A549 (cell line): ENCODE results near the gene PHIP. TPM values are rescaled to one million over a fixed set of nuclear protein-coding genes. Genes with fewer than 3 reads are reported as not detected.

ENCODE experiments used
- ATAC-seq, 2 experiments: fragments of 200-7000 bp in 1 of 2; fragments of >200 bp in 1 of 2; cut with Nextera tagmentation in 1 of 2; cut with Tn5 transposase in 1 of 2; 3 replicates each; pipeline versions ENCODE4 v1.8.0 to v1.9.1; 2018 to 2020; ENCODE audit warnings: mild to moderate bottlenecking in 1 of 2, moderate library complexity in 1 of 2
- CTCF ChIA-PET: fragments of 300-600 bp; sonication (Branson Sonifier 250); formaldehyde crosslinking; extraction: SDS; loops from one replicate; lab custom pipeline; 2021; ENCODE audit warnings: antibody characterized with exemption, inconsistent platforms; lab: Yijun Ruan, JAX
- POLR2A ChIA-PET: fragments of 350-600 bp; formaldehyde crosslinking; extraction: SDS; loops from one replicate; lab custom pipeline; 2021; ENCODE audit warnings: antibody characterized with exemption, inconsistent platforms; lab: Yijun Ruan, JAX
- DNase-seq, 2 experiments: peaks; one replicate each; pipeline versions ENCODE4 v3.0.0 to v3.0.0-alpha.2; 2011 to 2016; ENCODE audit warnings: low read depth in 1 of 2, low spot score in 1 of 2
- FAIRE-seq: peaks from 2 replicates; lab custom pipeline; 2011; peaks lifted over from hg19 to GRCh38; lab: Jason Lieb, UNC
- H3K27ac ChIP-seq, 2 experiments: fragments of >200 bp; sonication (Bioruptor Twin); formaldehyde crosslinking; 3 replicates each; pipeline ENCODE4 v1.5.1; 2016 to 2017
- H3K4me1 ChIP-seq: fragments of >200 bp; sonication (Bioruptor Twin); formaldehyde crosslinking; 3 replicates; pipeline ENCODE4 v1.6.1; 2016
- H3K4me2 ChIP-seq: fragments of >200 bp; sonication (Bioruptor Twin); formaldehyde crosslinking; 3 replicates; pipeline ENCODE4 v1.6.1; 2016
- H3K4me3 ChIP-seq: fragments of >200 bp; sonication (Bioruptor Twin); formaldehyde crosslinking; 3 replicates; pipeline ENCODE4 v1.5.1; 2016
- H3K9me3 ChIP-seq: fragments of >200 bp; sonication (Bioruptor Twin); formaldehyde crosslinking; 3 replicates; pipeline ENCODE4 v1.6.1; 2016
- CBX8 ChIP-seq: fragments of 200-600 bp; sonication (generic); IDR thresholded peaks from 2 replicates; pipeline ENCODE4 v1.6.1; 2016
- CHD2 ChIP-seq: fragments of 150-350 bp; IDR thresholded peaks from 2 replicates; pipeline ENCODE4 v1.6.1; 2014; ENCODE audit warnings: low read length; ENCODE audit not compliant: partially characterized antibody
- EHF ChIP-seq: fragments of 250-450 bp; sonication (Bioruptor Pico); IDR thresholded peaks from 2 replicates; pipeline ENCODE4 v1.5.0; 2020; ENCODE audit warnings: mild to moderate bottlenecking
- EHMT2 ChIP-seq: fragments of 200-600 bp; sonication (generic); IDR thresholded peaks from 2 replicates; pipeline ENCODE4 v1.6.1; 2016; ENCODE audit warnings: antibody characterized with exemption, low read depth, mild to moderate bottlenecking, moderate library complexity
- FOSL2 ChIP-seq, 2 experiments: fragments of 450-650 bp in 1 of 2; fragments of >200 bp in 1 of 2; sonication (Bioruptor Twin) in 1 of 2; formaldehyde crosslinking; IDR thresholded peaks; 2 replicates each; pipeline versions ENCODE4 v1.5.0 to v1.6.1; 2016 to 2020; ENCODE audit warnings: mild to moderate bottlenecking in 1 of 2, moderate library complexity in 1 of 2
- FOXS1 ChIP-seq: fragments of 250-450 bp; sonication (Bioruptor Pico); IDR thresholded peaks from 2 replicates; pipeline ENCODE4 v1.5.0; 2020; ENCODE audit warnings: mild to moderate bottlenecking, moderate library complexity
- GATA3 ChIP-seq: IDR thresholded peaks from 2 replicates; pipeline ENCODE4 v1.6.1; 2012; ENCODE audit warnings: borderline replicate concordance
- HDAC2 ChIP-seq: fragments of 200-600 bp; sonication (generic); IDR thresholded peaks from 2 replicates; pipeline ENCODE4 v1.6.1; 2016
- HEYL ChIP-seq: fragments of 250-450 bp; sonication (Bioruptor Pico); IDR thresholded peaks from 2 replicates; pipeline ENCODE4 v1.8.0; 2021; ENCODE audit warnings: mild to moderate bottlenecking, moderate library complexity
- HOXA7 ChIP-seq: fragments of 250-450 bp; sonication (Bioruptor Pico); IDR thresholded peaks from 2 replicates; pipeline ENCODE4 v1.5.0; 2020; ENCODE audit warnings: mild to moderate bottlenecking, moderate library complexity
- HOXB13 ChIP-seq: fragments of 250-450 bp; sonication (Bioruptor Pico); IDR thresholded peaks from 2 replicates; pipeline ENCODE4 v1.5.0; 2020; ENCODE audit warnings: low read depth, mild to moderate bottlenecking, moderate library complexity
- KDM1A ChIP-seq: fragments of 200-600 bp; sonication (generic); IDR thresholded peaks from 2 replicates; pipeline ENCODE4 v1.6.1; 2016; ENCODE audit warnings: low read depth, mild to moderate bottlenecking
- MYC ChIP-seq: IDR thresholded peaks from 2 replicates; pipeline ENCODE4 v1.6.1; 2012; ENCODE audit warnings: mild to moderate bottlenecking, inconsistent platforms, low read length, improper control_type of control experiment, borderline replicate concordance
- NPAS2 ChIP-seq: fragments of 250-450 bp; sonication (Bioruptor Pico); IDR thresholded peaks from 2 replicates; pipeline ENCODE4 v1.8.0; 2022; ENCODE audit warnings: mild to moderate bottlenecking, moderate library complexity, borderline replicate concordance
- PHF8 ChIP-seq: fragments of 200-600 bp; sonication (generic); IDR thresholded peaks from 2 replicates; pipeline ENCODE4 v1.6.1; 2016; ENCODE audit warnings: low read depth, mild to moderate bottlenecking, antibody characterized with exemption, moderate library complexity, borderline replicate concordance
- POLR2A ChIP-seq: IDR thresholded peaks from 2 replicates; pipeline ENCODE4 v1.6.1; 2012; ENCODE audit warnings: mild to moderate bottlenecking, low read length
- RAD21 ChIP-seq, 2 experiments: fragments of >200 bp in 1 of 2; sonication (Bioruptor Twin) in 1 of 2; formaldehyde crosslinking in 1 of 2; IDR thresholded peaks in 1 of 2; conservative IDR thresholded peaks in 1 of 2; 2 replicates in 1 of 2; 3 replicates in 1 of 2; pipeline ENCODE4 v1.6.1; 2012 to 2018; ENCODE audit warnings: inconsistent platforms in 1 of 2
- RARB ChIP-seq: fragments of 250-450 bp; sonication (Bioruptor Pico); IDR thresholded peaks from 2 replicates; pipeline ENCODE4 v1.8.0; 2021; ENCODE audit warnings: mild to moderate bottlenecking, moderate library complexity
- RCOR1 ChIP-seq: fragments of 150-350 bp; IDR thresholded peaks from 2 replicates; pipeline ENCODE4 v1.6.1; 2014; ENCODE audit warnings: antibody characterized with exemption, low read length, low read depth
- RFX5 ChIP-seq: fragments of 450-650 bp; IDR thresholded peaks from 2 replicates; pipeline ENCODE4 v1.7.1; 2014; ENCODE audit warnings: antibody characterized with exemption, mild to moderate bottlenecking, moderate library complexity
- RNF2 ChIP-seq: fragments of 200-600 bp; sonication (generic); IDR thresholded peaks from 2 replicates; pipeline ENCODE4 v1.6.1; 2016; ENCODE audit warnings: low read depth, mild to moderate bottlenecking, antibody characterized with exemption, moderate library complexity, borderline replicate concordance
- SREBF2 ChIP-seq: fragments of 450-650 bp; IDR thresholded peaks from 2 replicates; pipeline ENCODE4 v1.6.1; 2014; ENCODE audit warnings: mild to moderate bottlenecking, moderate library complexity
- ZSCAN20 ChIP-seq: fragments of 250-450 bp; sonication (Bioruptor Pico); IDR thresholded peaks from 2 replicates; pipeline ENCODE4 v1.8.0; 2022; ENCODE audit warnings: mild to moderate bottlenecking, moderate library complexity
- WGBS: methylation state at CpG from one replicate; pipeline ENCODE4 v1.1.6; 2017; ENCODE audit errors: missing lambda C conversion rate; 5-methylcytosine and 5-hydroxymethylcytosine counted together
- polyA plus RNA-seq, 4 experiments: library from polyadenylated mRNA; depleted of rRNA in 3 of 4; stranded (reverse); fragments of >200 nt; fragmentation: RNase III in 1 of 4; extraction: RNeasy Plus Mini Kit Qiagen cat#74134 plus additional on column Dnase treatment in 1 of 4; gene quantifications; 2 replicates in 3 of 4; 3 replicates in 1 of 4; pipeline ENCODE4 v1.2.3, GENCODE V29; 2011 to 2017
- TF ChIP-seq, protein P1 (sequence below): IDR thresholded peaks from 2 replicates; pipeline ENCODE4 v1.6.1; 2012
- TF ChIP-seq, protein P2 (sequence below): IDR thresholded peaks from 2 replicates; pipeline ENCODE4 v1.6.1; 2012
- TF ChIP-seq, protein P3 (sequence below): fragments of >200 bp; sonication (Bioruptor Twin); formaldehyde crosslinking; IDR thresholded peaks from 3 replicates; pipeline ENCODE4 v1.5.1; 2016
- TF ChIP-seq, protein P4 (sequence below): fragments of 200-600 bp; sonication (generic); IDR thresholded peaks from 2 replicates; pipeline ENCODE4 v1.6.1; 2016; ENCODE audit warnings: antibody characterized with exemption, mild to moderate bottlenecking, moderate library complexity
- TF ChIP-seq, protein P5 (sequence below): IDR thresholded peaks from 2 replicates; pipeline ENCODE4 v1.6.1; 2012; ENCODE audit warnings: low read depth, borderline replicate concordance

PHIP gene
- polyA plus RNA-seq, 2 of the 4 experiments (the other 2 are of a cell fraction): 7.2 to 14.9 TPM

DNA sequence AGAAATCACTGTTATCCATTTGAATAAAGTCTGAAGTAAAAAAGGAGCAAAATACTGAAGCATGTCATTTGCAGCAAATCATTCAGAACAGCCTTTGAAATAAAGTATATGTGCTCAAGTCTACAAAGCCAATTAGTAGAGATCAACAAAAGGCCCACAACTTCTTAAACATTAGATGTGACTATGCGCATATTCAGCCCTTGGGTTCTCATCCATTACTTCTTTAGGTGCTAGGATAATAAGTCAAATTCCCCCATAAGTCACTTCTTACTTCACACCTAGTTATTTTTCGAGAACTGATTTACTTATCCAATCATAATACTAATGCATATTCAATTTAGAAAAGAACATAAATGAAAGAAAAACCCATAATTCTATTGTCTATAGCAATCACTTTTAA lies 31.0 kb downstream of the PHIP start:
- no peak overlapping the region for H3K4me3 ChIP-seq
- H3K9me3 ChIP-seq: 0 out of 3 replicates have a peak, but pooled peaks cover under 1% of the 10 kb centered on the region
- no peaks in the 10 kb centered on the region for H3K4me1 ChIP-seq
- FAIRE-seq (no peak), DNase-seq (no peak), ATAC-seq (no peak)
- TF ChIP-seq HOXA7 (no peak), RCOR1 (no peak), EHMT2 (no peak), EHF (no peak), RNF2 (no peak), POLR2A (no peak), GATA3 (no peak), NPAS2 (no peak), SREBF2 (no peak)
- TF ChIP-seq, protein P1, sequence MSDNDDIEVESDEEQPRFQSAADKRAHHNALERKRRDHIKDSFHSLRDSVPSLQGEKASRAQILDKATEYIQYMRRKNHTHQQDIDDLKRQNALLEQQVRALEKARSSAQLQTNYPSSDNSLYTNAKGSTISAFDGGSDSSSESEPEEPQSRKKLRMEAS: no peak
- TF ChIP-seq, protein P2, sequence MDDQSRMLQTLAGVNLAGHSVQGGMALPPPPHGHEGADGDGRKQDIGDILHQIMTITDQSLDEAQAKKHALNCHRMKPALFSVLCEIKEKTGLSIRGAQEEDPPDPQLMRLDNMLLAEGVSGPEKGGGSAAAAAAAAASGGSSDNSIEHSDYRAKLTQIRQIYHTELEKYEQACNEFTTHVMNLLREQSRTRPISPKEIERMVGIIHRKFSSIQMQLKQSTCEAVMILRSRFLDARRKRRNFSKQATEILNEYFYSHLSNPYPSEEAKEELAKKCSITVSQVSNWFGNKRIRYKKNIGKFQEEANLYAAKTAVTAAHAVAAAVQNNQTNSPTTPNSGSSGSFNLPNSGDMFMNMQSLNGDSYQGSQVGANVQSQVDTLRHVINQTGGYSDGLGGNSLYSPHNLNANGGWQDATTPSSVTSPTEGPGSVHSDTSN: no peak
- TF ChIP-seq, protein P3, sequence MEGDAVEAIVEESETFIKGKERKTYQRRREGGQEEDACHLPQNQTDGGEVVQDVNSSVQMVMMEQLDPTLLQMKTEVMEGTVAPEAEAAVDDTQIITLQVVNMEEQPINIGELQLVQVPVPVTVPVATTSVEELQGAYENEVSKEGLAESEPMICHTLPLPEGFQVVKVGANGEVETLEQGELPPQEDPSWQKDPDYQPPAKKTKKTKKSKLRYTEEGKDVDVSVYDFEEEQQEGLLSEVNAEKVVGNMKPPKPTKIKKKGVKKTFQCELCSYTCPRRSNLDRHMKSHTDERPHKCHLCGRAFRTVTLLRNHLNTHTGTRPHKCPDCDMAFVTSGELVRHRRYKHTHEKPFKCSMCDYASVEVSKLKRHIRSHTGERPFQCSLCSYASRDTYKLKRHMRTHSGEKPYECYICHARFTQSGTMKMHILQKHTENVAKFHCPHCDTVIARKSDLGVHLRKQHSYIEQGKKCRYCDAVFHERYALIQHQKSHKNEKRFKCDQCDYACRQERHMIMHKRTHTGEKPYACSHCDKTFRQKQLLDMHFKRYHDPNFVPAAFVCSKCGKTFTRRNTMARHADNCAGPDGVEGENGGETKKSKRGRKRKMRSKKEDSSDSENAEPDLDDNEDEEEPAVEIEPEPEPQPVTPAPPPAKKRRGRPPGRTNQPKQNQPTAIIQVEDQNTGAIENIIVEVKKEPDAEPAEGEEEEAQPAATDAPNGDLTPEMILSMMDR: no peak
- CTCF ChIA-PET: no interaction called here
- H3K4me2 ChIP-seq: no peak overlapping the region
- POLR2A ChIA-PET: no interaction called here
- 91% methylated on average over 2 of the region's 2 CpGs for WGBS
- no peak overlapping the region for H3K27ac ChIP-seq

DNA sequence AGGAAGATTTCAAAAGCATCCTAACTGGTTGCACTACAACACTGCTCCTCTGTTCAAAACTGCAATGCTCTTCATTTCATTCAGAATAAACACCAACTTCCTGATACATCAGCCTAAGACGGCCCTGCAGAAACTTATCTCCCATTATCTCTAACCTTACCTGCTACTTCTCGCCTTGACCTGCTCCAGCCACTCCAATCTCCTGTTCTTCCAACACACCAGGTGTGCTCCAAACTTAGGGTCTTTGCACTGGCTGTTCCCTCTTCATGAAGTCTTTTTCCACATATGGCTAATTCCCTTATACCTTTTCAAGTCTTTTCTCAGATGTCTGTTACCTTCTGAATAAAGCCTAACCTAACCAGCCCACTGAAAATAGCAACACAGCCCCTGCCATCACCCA lies 32.1 kb downstream of the PHIP start:
- no peak overlapping the region for H3K4me2 ChIP-seq
- no peaks in the 10 kb centered on the region for H3K4me1 ChIP-seq
- H3K27ac ChIP-seq: no peak overlapping the region
- no peak for DNase-seq
- TF ChIP-seq CHD2 (no peak), PHF8 (no peak), EHMT2 (no peak), MYC (no peak), RAD21 (conservative IDR thresholded peaks at IDR 0.05 in 1 of 2, IDR thresholded peaks at IDR 0.05 in 1 of 2) (no peak), HDAC2 (no peak), EHF (no peak), FOSL2 (IDR thresholded peaks at IDR 0.05) (no peak), FOSL2 (CRISPR knock-in tag; IDR thresholded peaks at IDR 0.05) (no peak), ZSCAN20 (CRISPR knock-in tag) (no peak), HEYL (no peak), FOXS1 (CRISPR knock-in tag) (no peak), RARB (CRISPR knock-in tag) (no peak), GATA3 (no peak), CBX8 (no peak), KDM1A (no peak), RFX5 (no peak), HOXB13 (CRISPR knock-in tag) (no peak)
- TF ChIP-seq, protein P4, sequence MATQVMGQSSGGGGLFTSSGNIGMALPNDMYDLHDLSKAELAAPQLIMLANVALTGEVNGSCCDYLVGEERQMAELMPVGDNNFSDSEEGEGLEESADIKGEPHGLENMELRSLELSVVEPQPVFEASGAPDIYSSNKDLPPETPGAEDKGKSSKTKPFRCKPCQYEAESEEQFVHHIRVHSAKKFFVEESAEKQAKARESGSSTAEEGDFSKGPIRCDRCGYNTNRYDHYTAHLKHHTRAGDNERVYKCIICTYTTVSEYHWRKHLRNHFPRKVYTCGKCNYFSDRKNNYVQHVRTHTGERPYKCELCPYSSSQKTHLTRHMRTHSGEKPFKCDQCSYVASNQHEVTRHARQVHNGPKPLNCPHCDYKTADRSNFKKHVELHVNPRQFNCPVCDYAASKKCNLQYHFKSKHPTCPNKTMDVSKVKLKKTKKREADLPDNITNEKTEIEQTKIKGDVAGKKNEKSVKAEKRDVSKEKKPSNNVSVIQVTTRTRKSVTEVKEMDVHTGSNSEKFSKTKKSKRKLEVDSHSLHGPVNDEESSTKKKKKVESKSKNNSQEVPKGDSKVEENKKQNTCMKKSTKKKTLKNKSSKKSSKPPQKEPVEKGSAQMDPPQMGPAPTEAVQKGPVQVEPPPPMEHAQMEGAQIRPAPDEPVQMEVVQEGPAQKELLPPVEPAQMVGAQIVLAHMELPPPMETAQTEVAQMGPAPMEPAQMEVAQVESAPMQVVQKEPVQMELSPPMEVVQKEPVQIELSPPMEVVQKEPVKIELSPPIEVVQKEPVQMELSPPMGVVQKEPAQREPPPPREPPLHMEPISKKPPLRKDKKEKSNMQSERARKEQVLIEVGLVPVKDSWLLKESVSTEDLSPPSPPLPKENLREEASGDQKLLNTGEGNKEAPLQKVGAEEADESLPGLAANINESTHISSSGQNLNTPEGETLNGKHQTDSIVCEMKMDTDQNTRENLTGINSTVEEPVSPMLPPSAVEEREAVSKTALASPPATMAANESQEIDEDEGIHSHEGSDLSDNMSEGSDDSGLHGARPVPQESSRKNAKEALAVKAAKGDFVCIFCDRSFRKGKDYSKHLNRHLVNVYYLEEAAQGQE: no peak
- TF ChIP-seq, protein P5, sequence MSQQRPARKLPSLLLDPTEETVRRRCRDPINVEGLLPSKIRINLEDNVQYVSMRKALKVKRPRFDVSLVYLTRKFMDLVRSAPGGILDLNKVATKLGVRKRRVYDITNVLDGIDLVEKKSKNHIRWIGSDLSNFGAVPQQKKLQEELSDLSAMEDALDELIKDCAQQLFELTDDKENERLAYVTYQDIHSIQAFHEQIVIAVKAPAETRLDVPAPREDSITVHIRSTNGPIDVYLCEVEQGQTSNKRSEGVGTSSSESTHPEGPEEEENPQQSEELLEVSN: no peak
- ATAC-seq: no peak
- 90% methylated on average over 2 of the region's 2 CpGs for WGBS
- ChIA-PET POLR2A (no interaction called here), CTCF (no interaction called here)
- no peaks in the 10 kb centered on the region for H3K9me3 ChIP-seq
- H3K4me3 ChIP-seq: no peak overlapping the region
- FAIRE-seq: no peak
